HepG2 (cell line): Measurements from ENCODE around the gene DSCAM. TPM values are rescaled to one million over a fixed set of nuclear protein-coding genes. Genes with fewer than 3 reads are reported as not detected.

Source experiments
- RERE ChIP-seq: IDR thresholded peaks from 2 replicates; pipeline ENCODE4 v1.6.1; 2016; ENCODE audit warnings: low read depth, missing genetic modification reagents, missing compliant biosample characterization
- SRSF1 ChIP-seq: fragments of 200-400 bp; formaldehyde crosslinking; optimal IDR thresholded peaks from 2 replicates; pipeline ENCODE3; 2017; ENCODE audit warnings: mild to moderate bottlenecking, low read depth, low read length, moderate library complexity
- ZNF280D ChIP-seq: sonication (generic); formaldehyde crosslinking; IDR thresholded peaks from 2 replicates; pipeline ENCODE4 v1.5.1; 2020; ENCODE audit warnings: mild to moderate bottlenecking, missing genetic modification reagents
- polyA plus RNA-seq, 8 experiments: library from polyadenylated mRNA; depleted of rRNA in 3 of 8; stranded (reverse) in 7 of 8; unstranded in 1 of 8; fragments of >200 nt; fragmentation: Illumina TruSeq in 4 of 8; extraction: Trizol in 4 of 8; gene quantifications; 2 replicates each; pipeline versions ENCODE4 v1.2.1 to v1.2.3, GENCODE V29; 2011 to 2016; ENCODE audit warnings: low read depth in 4 of 8, missing spikeins in 1 of 8, mixed read lengths in 1 of 8; ENCODE audit not compliant: insufficient read depth in 1 of 8
- total RNA-seq, 5 experiments: library from RNA; depleted of rRNA; stranded (reverse); fragments of >200 nt; fragmentation: Illumina TruSeq; extraction: Trizol; gene quantifications; 2 replicates each; pipeline ENCODE4 v1.2.3, GENCODE V29; 2016; ENCODE audit warnings: low read depth in 1 of 5
- TF ChIP-seq, protein P1 (sequence below): sonication (generic); formaldehyde crosslinking; IDR thresholded peaks from 2 replicates; pipeline ENCODE4 v1.5.0; 2020; ENCODE audit warnings: mild to moderate bottlenecking, missing genetic modification reagents, borderline replicate concordance
- TF ChIP-seq, protein P2 (sequence below): sonication (generic); formaldehyde crosslinking; IDR thresholded peaks from 2 replicates; pipeline ENCODE4 v1.4.0; 2020; ENCODE audit warnings: missing genetic modification reagents

DSCAM gene
- total and polyA plus RNA-seq, 2 of the 13 experiments (the other 11 are each of a cell fraction or from before 2014, with no cell fraction given): not detected

DNA sequence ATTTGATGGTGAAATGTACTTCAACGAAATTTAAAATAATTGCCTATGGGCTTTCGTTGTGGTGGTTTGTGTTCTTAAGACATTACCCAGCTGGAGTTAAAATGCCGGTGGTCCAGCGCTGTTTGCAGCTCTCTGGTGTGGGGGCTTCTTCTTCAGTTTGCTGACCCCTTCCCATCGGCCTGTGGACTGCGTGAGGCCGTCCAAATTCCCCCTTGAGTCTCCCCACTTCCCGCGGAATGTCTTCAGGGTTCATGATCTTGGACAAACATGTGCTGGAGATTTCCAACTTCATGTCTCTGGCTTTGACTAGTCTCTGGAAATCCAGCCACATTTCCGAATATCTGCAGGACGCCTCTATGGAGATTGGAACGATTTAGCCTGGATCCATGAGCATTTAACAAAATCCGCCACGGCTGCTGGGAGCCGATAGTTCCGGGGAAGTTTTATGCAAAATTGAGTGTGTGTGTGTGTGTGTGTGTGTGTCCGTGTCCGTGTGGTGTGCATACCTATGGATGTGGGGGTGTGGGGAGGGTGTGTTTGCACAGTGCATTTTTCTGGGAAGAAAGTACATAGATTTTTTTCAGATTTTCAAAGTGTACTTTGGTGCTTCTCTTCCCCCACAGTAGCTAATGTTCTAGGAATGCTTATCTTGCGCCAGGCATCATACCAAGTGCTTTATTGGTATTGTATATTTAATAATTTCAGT is 862.5 kb downstream of the DSCAM start (continued):
- TF ChIP-seq, protein P1, sequence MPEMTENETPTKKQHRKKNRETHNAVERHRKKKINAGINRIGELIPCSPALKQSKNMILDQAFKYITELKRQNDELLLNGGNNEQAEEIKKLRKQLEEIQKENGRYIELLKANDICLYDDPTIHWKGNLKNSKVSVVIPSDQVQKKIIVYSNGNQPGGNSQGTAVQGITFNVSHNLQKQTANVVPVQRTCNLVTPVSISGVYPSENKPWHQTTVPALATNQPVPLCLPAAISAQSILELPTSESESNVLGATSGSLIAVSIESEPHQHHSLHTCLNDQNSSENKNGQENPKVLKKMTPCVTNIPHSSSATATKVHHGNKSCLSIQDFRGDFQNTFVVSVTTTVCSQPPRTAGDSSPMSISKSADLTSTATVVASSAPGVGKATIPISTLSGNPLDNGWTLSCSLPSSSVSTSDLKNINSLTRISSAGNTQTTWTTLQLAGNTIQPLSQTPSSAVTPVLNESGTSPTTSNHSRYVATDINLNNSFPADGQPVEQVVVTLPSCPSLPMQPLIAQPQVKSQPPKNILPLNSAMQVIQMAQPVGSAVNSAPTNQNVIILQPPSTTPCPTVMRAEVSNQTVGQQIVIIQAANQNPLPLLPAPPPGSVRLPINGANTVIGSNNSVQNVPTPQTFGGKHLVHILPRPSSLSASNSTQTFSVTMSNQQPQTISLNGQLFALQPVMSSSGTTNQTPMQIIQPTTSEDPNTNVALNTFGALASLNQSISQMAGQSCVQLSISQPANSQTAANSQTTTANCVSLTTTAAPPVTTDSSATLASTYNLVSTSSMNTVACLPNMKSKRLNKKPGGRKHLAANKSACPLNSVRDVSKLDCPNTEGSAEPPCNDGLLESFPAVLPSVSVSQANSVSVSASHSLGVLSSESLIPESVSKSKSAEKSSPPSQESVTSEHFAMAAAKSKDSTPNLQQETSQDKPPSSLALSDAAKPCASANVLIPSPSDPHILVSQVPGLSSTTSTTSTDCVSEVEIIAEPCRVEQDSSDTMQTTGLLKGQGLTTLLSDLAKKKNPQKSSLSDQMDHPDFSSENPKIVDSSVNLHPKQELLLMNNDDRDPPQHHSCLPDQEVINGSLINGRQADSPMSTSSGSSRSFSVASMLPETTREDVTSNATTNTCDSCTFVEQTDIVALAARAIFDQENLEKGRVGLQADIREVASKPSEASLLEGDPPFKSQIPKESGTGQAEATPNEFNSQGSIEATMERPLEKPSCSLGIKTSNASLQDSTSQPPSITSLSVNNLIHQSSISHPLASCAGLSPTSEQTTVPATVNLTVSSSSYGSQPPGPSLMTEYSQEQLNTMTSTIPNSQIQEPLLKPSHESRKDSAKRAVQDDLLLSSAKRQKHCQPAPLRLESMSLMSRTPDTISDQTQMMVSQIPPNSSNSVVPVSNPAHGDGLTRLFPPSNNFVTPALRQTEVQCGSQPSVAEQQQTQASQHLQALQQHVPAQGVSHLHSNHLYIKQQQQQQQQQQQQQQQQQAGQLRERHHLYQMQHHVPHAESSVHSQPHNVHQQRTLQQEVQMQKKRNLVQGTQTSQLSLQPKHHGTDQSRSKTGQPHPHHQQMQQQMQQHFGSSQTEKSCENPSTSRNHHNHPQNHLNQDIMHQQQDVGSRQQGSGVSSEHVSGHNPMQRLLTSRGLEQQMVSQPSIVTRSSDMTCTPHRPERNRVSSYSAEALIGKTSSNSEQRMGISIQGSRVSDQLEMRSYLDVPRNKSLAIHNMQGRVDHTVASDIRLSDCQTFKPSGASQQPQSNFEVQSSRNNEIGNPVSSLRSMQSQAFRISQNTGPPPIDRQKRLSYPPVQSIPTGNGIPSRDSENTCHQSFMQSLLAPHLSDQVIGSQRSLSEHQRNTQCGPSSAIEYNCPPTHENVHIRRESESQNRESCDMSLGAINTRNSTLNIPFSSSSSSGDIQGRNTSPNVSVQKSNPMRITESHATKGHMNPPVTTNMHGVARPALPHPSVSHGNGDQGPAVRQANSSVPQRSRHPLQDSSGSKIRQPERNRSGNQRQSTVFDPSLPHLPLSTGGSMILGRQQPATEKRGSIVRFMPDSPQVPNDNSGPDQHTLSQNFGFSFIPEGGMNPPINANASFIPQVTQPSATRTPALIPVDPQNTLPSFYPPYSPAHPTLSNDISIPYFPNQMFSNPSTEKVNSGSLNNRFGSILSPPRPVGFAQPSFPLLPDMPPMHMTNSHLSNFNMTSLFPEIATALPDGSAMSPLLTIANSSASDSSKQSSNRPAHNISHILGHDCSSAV (CRISPR knock-in tag): no peak
- TF ChIP-seq SRSF1 (no peak), ZNF280D (CRISPR knock-in tag) (no peak), RERE (CRISPR knock-in tag) (no peak)
- TF ChIP-seq, protein P2, sequence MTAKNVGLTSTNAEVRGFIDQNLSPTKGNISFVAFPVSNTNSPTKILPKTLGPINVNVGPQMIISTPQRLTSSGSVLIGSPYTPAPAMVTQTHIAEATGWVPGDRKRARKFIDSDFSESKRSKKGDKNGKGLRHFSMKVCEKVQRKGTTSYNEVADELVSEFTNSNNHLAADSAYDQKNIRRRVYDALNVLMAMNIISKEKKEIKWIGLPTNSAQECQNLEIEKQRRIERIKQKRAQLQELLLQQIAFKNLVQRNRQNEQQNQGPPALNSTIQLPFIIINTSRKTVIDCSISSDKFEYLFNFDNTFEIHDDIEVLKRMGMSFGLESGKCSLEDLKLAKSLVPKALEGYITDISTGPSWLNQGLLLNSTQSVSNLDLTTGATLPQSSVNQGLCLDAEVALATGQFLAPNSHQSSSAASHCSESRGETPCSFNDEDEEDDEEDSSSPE (CRISPR knock-in tag): no peak
- TF ChIP-seq, all 625 proteins: peak for 0
